ENCODE measurements around the gene PLA2G4A.

PLA2G4A gene

GRCh38 chr1:186923486-186923885 lies 94.7 kb downstream of the PLA2G4A start:
- Histone ChIP-seq H3K9ac (ENCODE audit: insufficient read length) (no peak overlapping the region), H3K36me3 (ENCODE audit: insufficient read depth, low read length) (no peaks in the 10 kb centered on the region), H3K4me3 (no peak overlapping the region), H3K27ac (no peak overlapping the region), H3K9me3 (ENCODE audit: low read depth, low read length) (no peaks in the 10 kb centered on the region)
- no peak for DNase-seq (ENCODE audit: low read depth, low spot score)
- TF ChIP-seq EZH2 (IDR thresholded peaks at IDR 0.05): no peak
- no peak for TF ChIP-seq POLR2AphosphoS5 (IDR thresholded peaks at IDR 0.05; ENCODE audit: borderline replicate concordance, low read depth, low read length)
- no peak for TF ChIP-seq FOXP2 (optimal IDR thresholded peaks at IDR 0.05; ENCODE audit: control extremely low read depth, extremely low read length, insufficient read depth)

- Histone ChIP-seq H3K36me3 (ENCODE audit: insufficient read depth, low read length) (no peaks in the 10 kb centered on the region), H3K9me3 (ENCODE audit: low read depth, low read length) (no peaks in the 10 kb centered on the region), H3K27ac (no peak overlapping the region), H3K4me3 (no peak overlapping the region), H3K9ac (ENCODE audit: insufficient read length) (no peak overlapping the region)
- no peak for DNase-seq (ENCODE audit: low read depth, low spot score)
- no peak for TF ChIP-seq FOXP2 (optimal IDR thresholded peaks at IDR 0.05; ENCODE audit: control extremely low read depth, extremely low read length, insufficient read depth)
- TF ChIP-seq POLR2AphosphoS5 (IDR thresholded peaks at IDR 0.05; ENCODE audit: borderline replicate concordance, low read depth, low read length): no peak
Measured at GRCh38 chr1:186925881-186926669, 97.3 kb downstream of the PLA2G4A start.

GRCh38 chr1:186927884-186928283 lies 99.1 kb downstream of the PLA2G4A start:
- TF ChIP-seq FOXP2 (optimal IDR thresholded peaks at IDR 0.05; ENCODE audit: control extremely low read depth, extremely low read length, insufficient read depth): no peak
- TF ChIP-seq EZH2 (IDR thresholded peaks at IDR 0.05): no peak
- TF ChIP-seq POLR2AphosphoS5 (IDR thresholded peaks at IDR 0.05; ENCODE audit: borderline replicate concordance, low read depth, low read length): no peak
- no peak for DNase-seq (ENCODE audit: low read depth, low spot score)
- Histone ChIP-seq H3K9me3 (ENCODE audit: low read depth, low read length) (no peaks in the 10 kb centered on the region), H3K9ac (ENCODE audit: insufficient read length) (no peak overlapping the region), H3K4me3 (no peak overlapping the region), H3K36me3 (ENCODE audit: insufficient read depth, low read length) (no peaks in the 10 kb centered on the region), H3K27ac (no peak overlapping the region)

GRCh38 chr1:186930238-186930637 lies 101.5 kb downstream of the PLA2G4A start:
- DNase-seq (ENCODE audit: low read depth, low spot score): no peak
- Histone ChIP-seq H3K9ac (ENCODE audit: insufficient read length) (no peak overlapping the region), H3K4me3 (no peak overlapping the region), H3K27ac (no peak overlapping the region), H3K9me3 (ENCODE audit: low read depth, low read length) (no peaks in the 10 kb centered on the region), H3K36me3 (ENCODE audit: insufficient read depth, low read length) (no peaks in the 10 kb centered on the region)
- TF ChIP-seq POLR2AphosphoS5 (IDR thresholded peaks at IDR 0.05; ENCODE audit: borderline replicate concordance, low read depth, low read length): no peak
- no peak for TF ChIP-seq FOXP2 (optimal IDR thresholded peaks at IDR 0.05; ENCODE audit: control extremely low read depth, extremely low read length, insufficient read depth)
- TF ChIP-seq EZH2 (IDR thresholded peaks at IDR 0.05): no peak

GRCh38 chr1:186937016-186937670 lies 108.4 kb downstream of the PLA2G4A start:
- no peaks in the 10 kb centered on the region for H3K36me3 ChIP-seq (ENCODE audit: insufficient read depth, low read length)
- DNase-seq (ENCODE audit: low read depth, low spot score): no peak
- no peak overlapping the region for H3K9ac ChIP-seq (ENCODE audit: insufficient read length)
- TF ChIP-seq FOXP2 (optimal IDR thresholded peaks at IDR 0.05; ENCODE audit: control extremely low read depth, extremely low read length, insufficient read depth) (no peak), EZH2 (IDR thresholded peaks at IDR 0.05) (no peak), POLR2AphosphoS5 (IDR thresholded peaks at IDR 0.05; ENCODE audit: borderline replicate concordance, low read depth, low read length) (no peak)
- H3K4me3 ChIP-seq: no peak overlapping the region
- no peaks in the 10 kb centered on the region for H3K9me3 ChIP-seq (ENCODE audit: low read depth, low read length)
- no peak overlapping the region for H3K27ac ChIP-seq

GRCh38 chr1:186943891-186944686 lies 115.3 kb downstream of the PLA2G4A start:
- no peak overlapping the region for H3K27ac ChIP-seq
- H3K36me3 ChIP-seq (ENCODE audit: insufficient read depth, low read length): no peaks in the 10 kb centered on the region
- DNase-seq (ENCODE audit: low read depth, low spot score): no peak
- H3K4me3 ChIP-seq: no peak overlapping the region
- H3K9ac ChIP-seq (ENCODE audit: insufficient read length): no peak overlapping the region
- TF ChIP-seq FOXP2 (optimal IDR thresholded peaks at IDR 0.05; ENCODE audit: control extremely low read depth, extremely low read length, insufficient read depth): no peak
- TF ChIP-seq EZH2 (IDR thresholded peaks at IDR 0.05): no peak
- TF ChIP-seq POLR2AphosphoS5 (IDR thresholded peaks at IDR 0.05; ENCODE audit: borderline replicate concordance, low read depth, low read length): no peak
- no peaks in the 10 kb centered on the region for H3K9me3 ChIP-seq (ENCODE audit: low read depth, low read length)

GRCh38 chr1:186945146-186945545 lies 116.4 kb downstream of the PLA2G4A start:
- Histone ChIP-seq H3K9ac (ENCODE audit: insufficient read length) (no peak overlapping the region), H3K27ac (no peak overlapping the region), H3K9me3 (ENCODE audit: low read depth, low read length) (no peaks in the 10 kb centered on the region), H3K36me3 (ENCODE audit: insufficient read depth, low read length) (no peaks in the 10 kb centered on the region), H3K4me3 (no peak overlapping the region)
- no peak for DNase-seq (ENCODE audit: low read depth, low spot score)
- TF ChIP-seq FOXP2 (optimal IDR thresholded peaks at IDR 0.05; ENCODE audit: control extremely low read depth, extremely low read length, insufficient read depth) (no peak), EZH2 (IDR thresholded peaks at IDR 0.05) (no peak), POLR2AphosphoS5 (IDR thresholded peaks at IDR 0.05; ENCODE audit: borderline replicate concordance, low read depth, low read length) (no peak)

- TF ChIP-seq EZH2 (IDR thresholded peaks at IDR 0.05): no peak
- no peak for TF ChIP-seq POLR2AphosphoS5 (IDR thresholded peaks at IDR 0.05; ENCODE audit: borderline replicate concordance, low read depth, low read length)
- TF ChIP-seq FOXP2 (optimal IDR thresholded peaks at IDR 0.05; ENCODE audit: control extremely low read depth, extremely low read length, insufficient read depth): no peak
- no peak overlapping the region for H3K27ac ChIP-seq
- H3K9me3 ChIP-seq (ENCODE audit: low read depth, low read length): no peaks in the 10 kb centered on the region
- no peak overlapping the region for H3K4me3 ChIP-seq
- no peaks in the 10 kb centered on the region for H3K36me3 ChIP-seq (ENCODE audit: insufficient read depth, low read length)
- no peak for DNase-seq (ENCODE audit: low read depth, low spot score)
- H3K9ac ChIP-seq (ENCODE audit: insufficient read length): no peak overlapping the region
Measured at GRCh38 chr1:186948535-186948934, 119.8 kb downstream of the PLA2G4A start.

Measured in SK-N-MC (cell line).